GM12864 (cell line): Measurements from ENCODE around the gene MAGEA11.

Experiments
- DNase-seq: peaks from one replicate; pipeline ENCODE4 v3.0.0-alpha.2; 2011; ENCODE audit warnings: low read depth
- H3K4me3 ChIP-seq: 2 replicates; pipeline ENCODE4 v1.5.1; 2011; ENCODE audit warnings: mild to moderate bottlenecking, low read depth, low read length, control low read depth
- TF ChIP-seq, protein P1 (sequence below): IDR thresholded peaks from 2 replicates; pipeline ENCODE4 v1.5.1; 2011; ENCODE audit warnings: low read depth, mild to moderate bottlenecking, moderate library complexity, low read length, control low read depth, inconsistent platforms; ENCODE audit errors: missing control alignments

The MAGEA11 gene

GRCh38 chrX:149712831-149713230 is 971 bp downstream of the MAGEA11 start:
- DNase-seq = no peak
- H3K4me3 ChIP-seq = no peak overlapping the region
- TF ChIP-seq, protein P1, sequence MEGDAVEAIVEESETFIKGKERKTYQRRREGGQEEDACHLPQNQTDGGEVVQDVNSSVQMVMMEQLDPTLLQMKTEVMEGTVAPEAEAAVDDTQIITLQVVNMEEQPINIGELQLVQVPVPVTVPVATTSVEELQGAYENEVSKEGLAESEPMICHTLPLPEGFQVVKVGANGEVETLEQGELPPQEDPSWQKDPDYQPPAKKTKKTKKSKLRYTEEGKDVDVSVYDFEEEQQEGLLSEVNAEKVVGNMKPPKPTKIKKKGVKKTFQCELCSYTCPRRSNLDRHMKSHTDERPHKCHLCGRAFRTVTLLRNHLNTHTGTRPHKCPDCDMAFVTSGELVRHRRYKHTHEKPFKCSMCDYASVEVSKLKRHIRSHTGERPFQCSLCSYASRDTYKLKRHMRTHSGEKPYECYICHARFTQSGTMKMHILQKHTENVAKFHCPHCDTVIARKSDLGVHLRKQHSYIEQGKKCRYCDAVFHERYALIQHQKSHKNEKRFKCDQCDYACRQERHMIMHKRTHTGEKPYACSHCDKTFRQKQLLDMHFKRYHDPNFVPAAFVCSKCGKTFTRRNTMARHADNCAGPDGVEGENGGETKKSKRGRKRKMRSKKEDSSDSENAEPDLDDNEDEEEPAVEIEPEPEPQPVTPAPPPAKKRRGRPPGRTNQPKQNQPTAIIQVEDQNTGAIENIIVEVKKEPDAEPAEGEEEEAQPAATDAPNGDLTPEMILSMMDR = no peak

GRCh38 chrX:149713279-149714050 is 1.6 kb downstream of the MAGEA11 start:
- DNase-seq = no peak
- no peak overlapping the region for H3K4me3 ChIP-seq
- TF ChIP-seq, protein P1 = no peak

- TF ChIP-seq, protein P1 = no peak
- DNase-seq = no peak
- H3K4me3 ChIP-seq = no peak overlapping the region
These were observed 3.6 kb downstream of the MAGEA11 start for GRCh38 chrX:149715468-149715867.

DNA sequence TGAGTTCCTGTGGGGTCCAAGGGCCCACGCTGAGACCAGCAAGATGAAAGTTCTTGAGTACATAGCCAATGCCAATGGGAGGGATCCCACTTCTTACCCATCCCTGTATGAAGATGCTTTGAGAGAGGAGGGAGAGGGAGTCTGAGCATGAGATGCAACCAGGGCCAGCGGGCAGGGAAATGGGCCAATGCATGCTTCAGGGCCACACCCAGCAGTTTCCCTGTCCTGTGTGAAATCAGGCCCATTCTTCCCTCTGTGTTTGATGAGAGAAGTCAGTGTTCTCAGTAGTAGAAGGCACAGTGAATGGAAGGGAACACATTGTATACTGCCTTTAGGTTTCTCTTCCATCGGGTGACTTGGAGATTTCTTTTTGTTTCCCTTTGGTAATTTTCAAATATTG is 4.8 kb downstream of the MAGEA11 start:
- no peak overlapping the region for H3K4me3 ChIP-seq
- TF ChIP-seq, protein P1 = no peak
- no peak for DNase-seq

GRCh38 chrX:149717803-149718202 is 5.9 kb downstream of the MAGEA11 start:
- H3K4me3 ChIP-seq = no peak overlapping the region
- DNase-seq = no peak
- TF ChIP-seq, protein P1 = no peak

- no peak overlapping the region for H3K4me3 ChIP-seq
- TF ChIP-seq, protein P1 = no peak
- DNase-seq = no peak
These were observed 6.9 kb downstream of the MAGEA11 start for GRCh38 chrX:149718757-149719156.
